Spleen (tissue), 13 donors: ENCODE measurements around the gene CNOT6. TPM values are rescaled to one million over a fixed set of nuclear protein-coding genes. Genes with fewer than 3 reads are reported as not detected.
"Not testable (repeated sequence)": the region's sequence is repeated elsewhere in the genome, so short reads cannot be mapped to it uniquely, and the experiment has no call there.

Source experiments
- DNase-seq: peaks from one replicate; pipeline ENCODE4 v3.0.0-alpha.2; 2020
- H3K27ac ChIP-seq, 8 donors: fragments of 200-600 bp; sonication (generic) in 7 of 8; 1 replicate in 4 of 8; 2 replicates in 4 of 8; pipeline versions ENCODE4 v1.5.0 to v1.8.0; 2016 to 2021; ENCODE audit warnings: inconsistent platforms in 4 of 8, mild to moderate bottlenecking in 4 of 8, moderate library complexity in 1 of 8
- H3K27me3 ChIP-seq, 7 donors: fragments of 200-600 bp; sonication (generic) in 6 of 7; replicated peaks in 1 of 7; 1 replicate in 4 of 7; 2 replicates in 3 of 7; pipeline versions ENCODE4 v1.5.0 to v1.8.0; 2016 to 2021; ENCODE audit warnings: inconsistent platforms in 3 of 7, mild to moderate bottlenecking in 1 of 7
- H3K36me3 ChIP-seq, 6 donors: fragments of 200-600 bp; sonication (generic) in 5 of 6; 1 replicate in 4 of 6; 2 replicates in 2 of 6; pipeline versions ENCODE4 v1.5.0 to v1.8.0; 2016 to 2021; ENCODE audit warnings: inconsistent platforms in 2 of 6
- H3K4me1 ChIP-seq, 6 donors: fragments of 200-600 bp; sonication (generic) in 5 of 6; 1 replicate in 3 of 6; 2 replicates in 3 of 6; pipeline versions ENCODE4 v1.5.0 to v1.8.0; 2016 to 2021; ENCODE audit warnings: inconsistent platforms in 3 of 6
- H3K4me3 ChIP-seq, 8 donors: fragments of 200-600 bp; sonication (generic) in 7 of 8; 1 replicate in 4 of 8; 2 replicates in 4 of 8; pipeline versions ENCODE4 v1.5.0 to v1.8.0; 2016 to 2021; ENCODE audit warnings: inconsistent platforms in 4 of 8, mild to moderate bottlenecking in 4 of 8, moderate library complexity in 2 of 8
- H3K9me3 ChIP-seq, 8 donors: fragments of 200-600 bp; sonication (generic) in 7 of 8; 1 replicate in 4 of 8; 2 replicates in 4 of 8; pipeline versions ENCODE4 v1.5.0 to v1.8.0; 2016 to 2021; ENCODE audit warnings: inconsistent platforms in 4 of 8
- POLR2A ChIP-seq, 3 donors: fragments of 450-650 bp; IDR thresholded peaks; one replicate each; pipeline ENCODE4 v1.5.1; 2017; ENCODE audit warnings: antibody characterized with exemption in 3 of 3, mild to moderate bottlenecking in 1 of 3
- POLR2AphosphoS5 ChIP-seq, 3 donors: sonication (generic); formaldehyde crosslinking; IDR thresholded peaks; one replicate each; pipeline ENCODE4 v1.5.1; 2017; ENCODE audit warnings: antibody characterized with exemption in 3 of 3
- WGBS, 5 donors: extraction: QIAGEN DNeasy Blood & Tissue Kit in 3 of 5; methylation state at CpG; one replicate each; pipeline versions ENCODE4 v1.1.5 to v1.1.7; 2013 to 2018; 5-methylcytosine and 5-hydroxymethylcytosine counted together
- intact Hi-C: fragments of 100-400 bp; cut with DNase I; formaldehyde crosslinking; loops from one replicate; pipeline ENCODE4 v1.15.0; 2023; ENCODE audit warnings: low total_unique reads
- long read RNA-seq, 2 donors: transcript quantifications; one replicate each; lab custom pipeline, GENCODE V29; 2026
- polyA plus RNA-seq, 3 donors: library from polyadenylated mRNA; stranded (reverse); fragments of 200-250 nt; gene quantifications; one replicate each; pipeline ENCODE4 v1.2.1, GENCODE V29; 2013
- total RNA-seq, 7 donors: library from RNA; depleted of rRNA in 3 of 7; stranded (reverse); fragments of >200 nt in 3 of 7; fragmentation: NEBNext Ultra II Directional in 4 of 7; extraction: Animal tissue kit (Norgen Biotek cat#: 25700) in 4 of 7; gene quantifications; one replicate each; pipeline versions ENCODE4 v1.1.0 to v1.2.1, GENCODE V29; 2016 to 2021
- TF ChIP-seq, protein P1 (sequence below), 11 experiments: fragments of 200-600 bp in 7 of 11; fragments of 450-650 bp in 4 of 11; sonication (generic) in 4 of 11; IDR thresholded peaks in 8 of 11; conservative IDR thresholded peaks in 3 of 11; 1 replicate in 7 of 11; 2 replicates in 4 of 11; pipeline versions ENCODE4 v1.4.0 to v1.8.0; 2016 to 2021; ENCODE audit warnings: antibody characterized with exemption in 11 of 11, inconsistent platforms in 4 of 11, mild to moderate bottlenecking in 1 of 11
- donor health status: healthy with polysubstance abuse.
- donor health status: DM: no; HTN: no; CAD: no; lungs with moderate emphysema.
- donor health status: DM: no; HTN: no; CAD: no.
- donor health status: Bipolar disorder and iron deficiency.
- donor health status: healthy.
- donor health status: DM: no; HTN: no; CAD: no.
- donor health status: DM: yes; HTN: yes; CAD: no.

Gene CNOT6
- total RNA-seq: 10 to 100 TPM; 17.9 to 26.5 (median 24.7) TPM
- 1 to 10 TPM; 5.5 to 9.0 (median 6.0) TPM for polyA plus RNA-seq
- long read RNA-seq, donor 1, full-length matches to known transcripts: 1 of 1 reads
- long read RNA-seq, donor 1, partial matches to known transcripts: 0 of 1 reads
- long read RNA-seq, donor 1, other reads (novel, unspliced or antisense): 0 of 1 reads
- long read RNA-seq, donor 2, full-length matches to known transcripts: 1 of 1 reads
- long read RNA-seq, donor 2, partial matches to known transcripts: 0 of 1 reads
- long read RNA-seq, donor 2, other reads (novel, unspliced or antisense): 0 of 1 reads

DNA sequence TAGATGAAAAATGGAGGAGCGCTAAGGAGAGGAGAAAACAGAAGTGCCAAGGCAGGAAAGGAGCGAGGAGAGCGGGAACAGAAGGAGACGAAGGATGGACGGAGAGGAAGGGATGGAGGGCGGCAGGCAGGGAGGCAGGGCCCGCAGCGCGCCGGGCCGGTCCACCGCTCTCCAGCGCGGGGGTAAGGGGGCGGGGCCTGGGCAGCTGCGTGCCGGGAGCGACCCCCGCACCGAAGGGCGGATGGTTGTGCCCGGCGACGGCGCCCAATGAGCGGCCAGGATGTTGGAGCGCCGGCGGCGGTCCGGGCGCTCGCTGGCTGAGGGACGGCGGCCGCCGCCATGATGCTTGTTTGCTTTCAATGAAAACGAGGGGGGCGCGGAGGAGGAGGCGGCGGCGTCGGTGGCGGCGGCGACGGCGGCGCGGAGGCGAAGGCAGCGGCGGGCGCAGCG is at the start of gene CNOT6:
CNOT6 (plus strand) TSS at position 320 of the 450 bp plus-strand sequence. CDS start 34,898 bp downstream, outside the sequence.
- peak within 1 kb of the TSS; percentile 86 to 98 (median 94) for H3K27ac ChIP-seq
- H3K9me3 ChIP-seq: no peaks in the 10 kb centered on the region
- no peaks in the 10 kb centered on the region for H3K27me3 ChIP-seq
- intact Hi-C loops: no loop called here
- WGBS, 5 donors: 0 to 1% (median 0%) methylated on average over 34 to 56 of the region's 56 CpGs
- H3K36me3 ChIP-seq: peaks cover 0 to 22% (median 0%) of the 10 kb centered on the region in 6 donors
- H3K4me1 ChIP-seq: peaks cover 23 to 54% (median 41%) of the 10 kb centered on the region in 6 donors
- peak; percentile 98 for DNase-seq
- peak within 1 kb of the TSS; percentile 91 to 100 (median 96) for H3K4me3 ChIP-seq
- TF ChIP-seq, protein P1, sequence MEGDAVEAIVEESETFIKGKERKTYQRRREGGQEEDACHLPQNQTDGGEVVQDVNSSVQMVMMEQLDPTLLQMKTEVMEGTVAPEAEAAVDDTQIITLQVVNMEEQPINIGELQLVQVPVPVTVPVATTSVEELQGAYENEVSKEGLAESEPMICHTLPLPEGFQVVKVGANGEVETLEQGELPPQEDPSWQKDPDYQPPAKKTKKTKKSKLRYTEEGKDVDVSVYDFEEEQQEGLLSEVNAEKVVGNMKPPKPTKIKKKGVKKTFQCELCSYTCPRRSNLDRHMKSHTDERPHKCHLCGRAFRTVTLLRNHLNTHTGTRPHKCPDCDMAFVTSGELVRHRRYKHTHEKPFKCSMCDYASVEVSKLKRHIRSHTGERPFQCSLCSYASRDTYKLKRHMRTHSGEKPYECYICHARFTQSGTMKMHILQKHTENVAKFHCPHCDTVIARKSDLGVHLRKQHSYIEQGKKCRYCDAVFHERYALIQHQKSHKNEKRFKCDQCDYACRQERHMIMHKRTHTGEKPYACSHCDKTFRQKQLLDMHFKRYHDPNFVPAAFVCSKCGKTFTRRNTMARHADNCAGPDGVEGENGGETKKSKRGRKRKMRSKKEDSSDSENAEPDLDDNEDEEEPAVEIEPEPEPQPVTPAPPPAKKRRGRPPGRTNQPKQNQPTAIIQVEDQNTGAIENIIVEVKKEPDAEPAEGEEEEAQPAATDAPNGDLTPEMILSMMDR (IDR thresholded peaks at IDR 0.05 in 8 of 11, conservative IDR thresholded peaks at IDR 0.05 in 3 of 11): peak in 2 of 11 experiments; percentile 13 to 16
- TF ChIP-seq POLR2A (IDR thresholded peaks at IDR 0.05) (peak in 1 of 3 donors; percentile 31), POLR2AphosphoS5 (IDR thresholded peaks at IDR 0.05) (peak; percentile 74 to 89 (median 85))

- intact Hi-C loops: no loop called here
- Histone ChIP-seq H3K36me3 (no peaks in the 10 kb centered on the region), H3K4me3 (no peak overlapping the region), H3K27me3 (peaks cover 0 to 42% (median 3%) of the 10 kb centered on the region in 7 donors), H3K4me1 (no peaks in the 10 kb centered on the region), H3K27ac (no peak overlapping the region), H3K9me3 (peaks cover 0 to 12% (median 0%) of the 10 kb centered on the region in 8 donors)
- WGBS, 5 donors: 84 to 93% (median 90%) methylated on average over 2 of the region's 2 CpGs
- no peak for DNase-seq
- TF ChIP-seq POLR2AphosphoS5 (IDR thresholded peaks at IDR 0.05): no peak
- TF ChIP-seq POLR2A (IDR thresholded peaks at IDR 0.05): no peak
- TF ChIP-seq, protein P1 (IDR thresholded peaks at IDR 0.05 in 8 of 11, conservative IDR thresholded peaks at IDR 0.05 in 3 of 11): no peak
Observed at GRCh38 chr5:180454752-180455151, 39.4 kb upstream of the CNOT6 start.

DNA sequence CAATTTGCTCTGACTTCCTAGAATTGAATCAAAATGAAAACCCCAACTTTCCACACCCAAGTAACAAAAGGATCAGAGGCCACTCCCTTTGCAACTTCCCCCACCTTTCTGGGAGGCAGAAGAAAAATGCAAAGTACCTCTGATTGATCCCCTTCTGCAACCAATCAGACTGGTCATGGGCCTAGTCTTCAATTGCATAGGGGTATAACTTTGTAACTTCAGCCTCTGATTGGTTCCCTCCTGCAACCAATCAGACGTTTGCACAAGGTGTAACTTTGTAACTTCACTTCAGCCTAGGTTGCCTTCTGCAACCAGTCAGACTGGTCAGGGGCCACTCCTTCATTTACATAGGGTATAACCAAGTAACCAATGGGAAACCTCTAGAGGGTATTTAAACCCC is 38.3 kb upstream of the CNOT6 start:
- Histone ChIP-seq H3K27ac (no peak overlapping the region), H3K9me3 (peaks cover 0 to 12% (median 0%) of the 10 kb centered on the region in 8 donors), H3K4me1 (no peaks in the 10 kb centered on the region), H3K27me3 (peaks cover 0 to 38% (median 3%) of the 10 kb centered on the region in 7 donors), H3K4me3 (no peak overlapping the region), H3K36me3 (no peaks in the 10 kb centered on the region)
- no peak for DNase-seq
- TF ChIP-seq POLR2AphosphoS5 (IDR thresholded peaks at IDR 0.05) (no peak), POLR2A (IDR thresholded peaks at IDR 0.05) (no peak)
- TF ChIP-seq, protein P1 (IDR thresholded peaks at IDR 0.05 in 8 of 11, conservative IDR thresholded peaks at IDR 0.05 in 3 of 11): no peak
- 50 to 67% (median 63%) methylated on average over 1 of the region's 1 CpG for WGBS, 5 donors
- intact Hi-C loops: no loop called here

DNA sequence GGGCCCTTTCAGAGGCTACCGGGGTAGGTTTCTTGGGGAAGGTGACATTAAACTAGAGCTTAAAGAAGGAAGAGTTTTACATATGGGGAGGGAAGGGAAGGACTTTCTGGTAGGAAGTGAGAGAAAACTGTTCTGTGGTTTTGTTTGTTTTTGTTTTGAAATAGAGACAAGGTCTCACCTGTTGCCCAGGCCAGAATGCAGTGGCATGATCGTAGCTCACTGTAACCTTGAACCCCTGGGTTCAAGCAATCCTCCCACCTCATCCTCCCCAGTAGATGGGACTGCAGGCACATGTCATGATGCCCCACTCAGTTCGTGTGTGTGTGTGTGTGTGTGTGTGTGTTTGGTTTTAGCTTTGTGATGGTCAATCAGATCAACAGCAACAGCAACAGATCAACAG is 37.4 kb upstream of the CNOT6 start:
- WGBS, 5 donors: 49 to 65% (median 54%) methylated on average over 3 of the region's 3 CpGs
- peaks cover 0 to 35% (median 0%) of the 10 kb centered on the region in 7 donors for H3K27me3 ChIP-seq
- peaks cover 0 to 12% (median 0%) of the 10 kb centered on the region in 8 donors for H3K9me3 ChIP-seq
- no peak overlapping the region for H3K27ac ChIP-seq
- no peaks in the 10 kb centered on the region for H3K36me3 ChIP-seq
- H3K4me3 ChIP-seq: no peak overlapping the region
- intact Hi-C loops: no loop called here
- TF ChIP-seq, protein P1 (IDR thresholded peaks at IDR 0.05 in 8 of 11, conservative IDR thresholded peaks at IDR 0.05 in 3 of 11): no peak
- no peak for TF ChIP-seq POLR2A (IDR thresholded peaks at IDR 0.05)
- TF ChIP-seq POLR2AphosphoS5 (IDR thresholded peaks at IDR 0.05): no peak
- DNase-seq: peak; percentile 11
- H3K4me1 ChIP-seq: no peaks in the 10 kb centered on the region

GRCh38 chr5:180458852-180459673 is 35.1 kb upstream of the CNOT6 start:
- H3K4me1 ChIP-seq, H3K36me3 ChIP-seq, H3K27ac ChIP-seq, intact Hi-C loops, H3K4me3 ChIP-seq: not testable (repeated sequence)
- peaks cover 0 to 12% (median 0%) of the 10 kb centered on the region in 8 donors for H3K9me3 ChIP-seq
- H3K27me3 ChIP-seq: peaks cover 0 to 25% (median 0%) of the 10 kb centered on the region in 7 donors
- 89 to 97% (median 96%) methylated on average over 48 to 61 of the region's 61 CpGs for WGBS, 5 donors
- DNase-seq: peak; percentile 54

DNA sequence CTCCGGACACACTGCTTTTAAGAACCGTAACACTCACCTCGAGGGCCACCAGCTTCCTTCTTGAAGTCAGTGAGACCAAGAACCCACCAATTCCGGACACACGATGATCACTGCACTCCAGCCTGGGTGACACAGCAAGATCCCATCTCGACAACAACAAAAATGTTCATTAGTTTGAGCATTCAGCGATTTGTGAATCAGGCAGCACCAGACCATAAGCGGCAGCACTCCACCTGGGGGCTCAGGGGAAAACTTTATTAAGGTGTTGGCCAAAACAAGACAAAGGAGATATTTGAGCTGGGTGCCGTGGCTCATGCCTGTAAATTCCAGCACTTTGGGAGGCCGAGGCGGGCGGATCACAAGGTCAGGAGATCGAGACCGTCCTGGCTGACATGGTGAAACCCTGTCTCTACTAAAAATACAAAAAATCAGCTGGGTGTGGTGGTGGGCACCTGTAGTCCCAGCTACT is 34.5 kb upstream of the CNOT6 start:
- H3K36me3 ChIP-seq, DNase-seq, intact Hi-C loops, H3K4me1 ChIP-seq, H3K27ac ChIP-seq, H3K4me3 ChIP-seq: not testable (repeated sequence)
- WGBS, 5 donors: 89 to 96% (median 93%) methylated on average over 14 of the region's 14 CpGs
- Histone ChIP-seq H3K9me3 (peaks cover 0 to 12% (median 0%) of the 10 kb centered on the region in 8 donors), H3K27me3 (peaks cover 0 to 24% (median 0%) of the 10 kb centered on the region in 7 donors)
